Measurements from ENCODE around the gene MUTYH. TPM values are rescaled to one million over a fixed set of nuclear protein-coding genes. Genes with fewer than 3 reads are reported as not detected.

Gene MUTYH
- total and polyA plus RNA-seq, 2 of the 8 experiments (the other 6 are each of a cell fraction or from before 2014, with no cell fraction given) = 51.9 to 65.7 TPM

- TF ChIP-seq KDM1A (IDR thresholded peaks at IDR 0.05; ENCODE audit: borderline replicate concordance, low read length) (no peak), TEAD4 (IDR thresholded peaks at IDR 0.05; ENCODE audit: low read depth, low read length) (no peak; the same call in 1 of the 2 replicates), SP2 (IDR thresholded peaks at IDR 0.05; ENCODE audit: low read length) (no peak)
Observed at GRCh38 chr1:45303520-45304310, 36.5 kb downstream of the MUTYH start (continued).
